Activated T-helper 1 cell treated with Interleukin-2 at 50 U/mL for 16 hours (primary cell): ENCODE measurements around the gene PWWP2B.

Experiments
- DNase-seq: peaks from one replicate; pipeline ENCODE4 v3.0.0-alpha.2; 2020; ENCODE audit warnings: low read depth

Gene PWWP2B

GRCh38 chr10:132397036-132397541, at the start of gene PWWP2B:
PWWP2B (plus strand) TSS chr10:132397200; CDS start chr10:132397227, 27 bp downstream.
- DNase-seq = peak; percentile 37

- no peak for DNase-seq
Measured at GRCh38 chr10:132347211-132347930, 49.6 kb upstream of the PWWP2B start.

GRCh38 chr10:132347931-132348267, 49.1 kb upstream of the PWWP2B start:
- no peak for DNase-seq

- DNase-seq = no peak
Measured at GRCh38 chr10:132349766-132350165, 47.2 kb upstream of the PWWP2B start.

GRCh38 chr10:132350391-132350790, 46.6 kb upstream of the PWWP2B start:
- no peak for DNase-seq

- no peak for DNase-seq
Measured at GRCh38 chr10:132350946-132351345, 46.1 kb upstream of the PWWP2B start.

GRCh38 chr10:132351611-132352010, 45.4 kb upstream of the PWWP2B start:
- no peak for DNase-seq

- DNase-seq = peak; percentile 50
Measured at GRCh38 chr10:132352462-132353308, 44.3 kb upstream of the PWWP2B start.

GRCh38 chr10:132353456-132354355, 43.3 kb upstream of the PWWP2B start:
- DNase-seq = no peak

- DNase-seq = no peak
Measured at GRCh38 chr10:132354356-132355094, 42.5 kb upstream of the PWWP2B start.

GRCh38 chr10:132355297-132355696, 41.7 kb upstream of the PWWP2B start:
- DNase-seq = no peak

- no peak for DNase-seq
Measured at GRCh38 chr10:132355754-132356153, 41.2 kb upstream of the PWWP2B start.

GRCh38 chr10:132356621-132357195, 40.3 kb upstream of the PWWP2B start:
- DNase-seq = no peak

- DNase-seq = no peak
Measured at GRCh38 chr10:132357286-132358058, 39.5 kb upstream of the PWWP2B start.

- DNase-seq = no peak
Measured at GRCh38 chr10:132359305-132360040, 37.5 kb upstream of the PWWP2B start.

GRCh38 chr10:132360766-132361447, 36.1 kb upstream of the PWWP2B start:
- DNase-seq = no peak

GRCh38 chr10:132361581-132362101, 35.4 kb upstream of the PWWP2B start:
- no peak for DNase-seq

GRCh38 chr10:132362151-132362611, 34.8 kb upstream of the PWWP2B start:
- no peak for DNase-seq

- no peak for DNase-seq
Measured at GRCh38 chr10:132363376-132363775, 33.6 kb upstream of the PWWP2B start.
